IPS-15b (cell line): ENCODE measurements around the gene CPLANE2.

Experiments used
- H3K27me3 ChIP-seq: one replicate; pipeline ENCODE4 v1.6.1; 2013; ENCODE audit warnings: low read length; ENCODE audit not compliant: control insufficient read depth, insufficient read depth
- H3K36me3 ChIP-seq: one replicate; pipeline ENCODE4 v1.6.1; 2013; ENCODE audit warnings: low read length; ENCODE audit not compliant: control insufficient read depth, insufficient read depth
- H3K4me1 ChIP-seq: one replicate; pipeline ENCODE4 v1.6.1; 2013; ENCODE audit warnings: mild to moderate bottlenecking, low read length; ENCODE audit not compliant: control insufficient read depth, insufficient read depth
- H3K4me3 ChIP-seq: one replicate; pipeline ENCODE4 v1.5.1; 2013; ENCODE audit warnings: low read depth, low read length
- H3K9ac ChIP-seq: one replicate; pipeline ENCODE4 v1.6.1; 2013; ENCODE audit warnings: low read depth, mild to moderate bottlenecking, low read length
- H3K9me3 ChIP-seq: one replicate; pipeline ENCODE4 v1.6.1; 2013; ENCODE audit warnings: mild to moderate bottlenecking, low read length; ENCODE audit not compliant: control insufficient read depth, insufficient read depth

CPLANE2 gene, protein sequence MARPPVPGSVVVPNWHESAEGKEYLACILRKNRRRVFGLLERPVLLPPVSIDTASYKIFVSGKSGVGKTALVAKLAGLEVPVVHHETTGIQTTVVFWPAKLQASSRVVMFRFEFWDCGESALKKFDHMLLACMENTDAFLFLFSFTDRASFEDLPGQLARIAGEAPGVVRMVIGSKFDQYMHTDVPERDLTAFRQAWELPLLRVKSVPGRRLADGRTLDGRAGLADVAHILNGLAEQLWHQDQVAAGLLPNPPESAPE

GRCh38 chr1:16236511-16237342 lies at the start of gene CPLANE2:
Gene CPLANE2, minus strand, starts transcription at chr1:16237183. Its CDS starts 441 bp downstream, at chr1:16236742.
- H3K4me1 ChIP-seq = peaks cover 6% of the 10 kb centered on the region
- H3K4me3 ChIP-seq = peak within 1 kb of the TSS; percentile 89
- H3K36me3 ChIP-seq = no peaks in the 10 kb centered on the region
- H3K9ac ChIP-seq = no peak within 1 kb of the TSS
- no peaks in the 10 kb centered on the region for H3K9me3 ChIP-seq
- peaks cover 4% of the 10 kb centered on the region for H3K27me3 ChIP-seq

GRCh38 chr1:16286122-16286521 lies 49.1 kb upstream of the CPLANE2 start:
- Histone ChIP-seq H3K27me3 (no peaks in the 10 kb centered on the region), H3K4me1 (no peaks in the 10 kb centered on the region), H3K36me3 (no peaks in the 10 kb centered on the region), H3K4me3 (no peak overlapping the region), H3K9me3 (no peaks in the 10 kb centered on the region), H3K9ac (no peak overlapping the region)

- Histone ChIP-seq H3K36me3 (no peaks in the 10 kb centered on the region), H3K27me3 (no peaks in the 10 kb centered on the region), H3K9me3 (no peaks in the 10 kb centered on the region), H3K4me3 (no peak overlapping the region), H3K9ac (no peak overlapping the region), H3K4me1 (no peaks in the 10 kb centered on the region)
These were observed 44.8 kb upstream of the CPLANE2 start for GRCh38 chr1:16281765-16282164.

DNA sequence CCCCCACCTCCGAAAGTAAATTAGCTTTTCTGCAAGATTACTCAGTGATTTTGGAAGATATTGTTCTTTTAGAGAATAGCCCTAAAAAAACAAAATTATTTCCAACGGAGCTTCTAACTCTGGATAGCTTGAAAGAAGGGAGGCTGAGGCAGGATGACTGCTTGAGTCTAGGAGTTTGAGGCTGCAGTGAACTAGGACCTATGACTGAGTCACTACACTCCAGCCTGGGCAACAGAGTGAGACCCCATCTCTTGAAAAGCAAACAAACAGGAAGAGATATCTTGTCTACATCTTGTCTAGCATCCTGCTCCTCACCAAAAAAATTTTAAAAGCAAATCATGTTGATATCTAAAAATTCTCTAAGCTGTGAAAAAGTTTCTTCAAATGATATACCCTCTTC lies 42.2 kb upstream of the CPLANE2 start:
- Histone ChIP-seq H3K9ac (no peak overlapping the region), H3K4me3 (no peak overlapping the region), H3K27me3 (no peaks in the 10 kb centered on the region), H3K9me3 (no peaks in the 10 kb centered on the region), H3K4me1 (no peaks in the 10 kb centered on the region), H3K36me3 (no peaks in the 10 kb centered on the region)

DNA sequence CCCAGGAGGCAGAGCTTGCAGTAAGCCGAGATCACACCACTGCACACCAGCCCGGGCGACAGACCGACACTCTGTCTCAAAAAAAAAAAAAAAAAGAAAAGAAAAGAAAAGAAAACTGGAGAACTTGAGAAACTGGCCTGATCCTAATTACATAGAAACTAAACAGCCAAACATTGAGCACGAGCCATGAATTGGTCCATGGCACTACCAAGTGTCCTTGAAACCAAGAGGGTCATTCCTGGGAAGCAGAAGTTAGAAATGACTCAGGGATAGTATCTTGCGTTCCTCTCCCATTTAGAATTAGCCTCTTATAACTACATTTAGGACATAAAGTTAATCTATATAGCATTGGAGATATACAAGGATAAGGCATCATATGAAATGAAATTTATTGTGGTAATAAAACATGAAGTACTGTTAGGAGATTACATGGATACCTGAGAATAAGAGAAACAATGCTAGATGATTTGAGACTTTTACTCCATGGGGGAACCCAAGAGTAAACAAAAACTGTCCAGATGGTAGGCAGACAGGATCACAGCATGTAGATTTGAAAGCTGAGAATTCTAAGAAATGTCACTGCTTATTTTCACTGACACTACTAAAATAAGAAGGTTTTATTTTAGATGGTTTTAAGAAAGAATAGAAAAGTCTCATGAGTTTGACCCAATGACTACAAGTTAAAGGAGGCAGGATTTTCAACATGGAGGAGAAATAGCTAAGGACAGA lies 39.5 kb upstream of the CPLANE2 start:
- Histone ChIP-seq H3K36me3 (no peaks in the 10 kb centered on the region), H3K4me3 (no peak overlapping the region), H3K4me1 (no peaks in the 10 kb centered on the region), H3K9ac (no peak overlapping the region), H3K9me3 (no peaks in the 10 kb centered on the region), H3K27me3 (no peaks in the 10 kb centered on the region)

DNA sequence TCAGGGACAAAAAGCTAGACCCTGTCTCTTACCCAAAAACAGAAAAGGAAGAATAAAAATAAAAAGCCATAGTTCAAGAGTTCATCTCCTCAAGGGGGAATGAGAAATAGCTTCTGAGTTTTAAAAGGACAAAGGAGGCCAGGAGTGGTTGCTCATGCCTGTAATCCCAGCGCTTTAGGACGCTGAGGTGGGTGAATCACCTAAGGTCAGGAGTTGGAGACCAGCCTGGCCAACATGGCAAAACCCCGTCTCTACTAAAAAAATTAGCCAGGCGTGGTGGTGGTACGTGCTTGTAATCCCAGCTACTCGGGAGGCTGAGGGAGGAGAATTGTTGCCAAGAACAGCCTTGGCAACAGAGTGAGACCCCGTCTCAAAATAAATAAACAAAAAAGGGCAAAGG lies 38.6 kb upstream of the CPLANE2 start:
- H3K9ac ChIP-seq = no peak overlapping the region
- H3K27me3 ChIP-seq = no peaks in the 10 kb centered on the region
- H3K9me3 ChIP-seq = no peaks in the 10 kb centered on the region
- no peaks in the 10 kb centered on the region for H3K36me3 ChIP-seq
- no peak overlapping the region for H3K4me3 ChIP-seq
- no peaks in the 10 kb centered on the region for H3K4me1 ChIP-seq

DNA sequence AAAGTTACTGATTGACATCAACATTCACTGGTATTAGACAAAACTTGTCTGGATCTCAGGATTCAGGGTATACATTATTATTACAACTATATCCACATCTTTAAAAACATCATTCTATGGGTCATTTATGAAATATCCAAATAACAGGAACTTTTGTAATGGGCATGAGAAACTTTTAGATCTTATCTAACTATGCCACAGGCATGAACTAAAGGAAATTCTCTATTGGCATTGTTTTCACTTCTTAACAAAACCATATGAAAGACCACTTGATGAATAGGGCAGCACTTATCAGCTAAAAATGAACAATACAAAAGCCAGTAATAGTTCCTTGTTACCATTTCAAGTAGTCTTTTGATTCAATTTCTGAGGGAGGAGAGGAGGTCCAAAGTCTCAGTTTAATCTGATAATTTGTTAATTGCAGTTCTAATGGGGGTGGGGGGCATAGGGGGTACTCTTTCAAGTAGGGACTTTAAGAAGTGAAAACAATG lies 30.8 kb upstream of the CPLANE2 start:
- Histone ChIP-seq H3K4me1 (no peaks in the 10 kb centered on the region), H3K4me3 (no peak overlapping the region), H3K9ac (no peak overlapping the region), H3K36me3 (no peaks in the 10 kb centered on the region), H3K9me3 (no peaks in the 10 kb centered on the region), H3K27me3 (no peaks in the 10 kb centered on the region)

GRCh38 chr1:16266411-16267118 lies 29.6 kb upstream of the CPLANE2 start:
- Histone ChIP-seq H3K9ac (no peak overlapping the region), H3K36me3 (no peaks in the 10 kb centered on the region)

GRCh38 chr1:16262067-16262466 lies 25.1 kb upstream of the CPLANE2 start:
- no peak overlapping the region for H3K4me3 ChIP-seq
- no peak overlapping the region for H3K9ac ChIP-seq
- no peaks in the 10 kb centered on the region for H3K36me3 ChIP-seq
- no peaks in the 10 kb centered on the region for H3K4me1 ChIP-seq
- H3K9me3 ChIP-seq = no peaks in the 10 kb centered on the region
- H3K27me3 ChIP-seq = no peaks in the 10 kb centered on the region

More at GRCh38 chr1:16266411-16267118, 29.6 kb upstream of the CPLANE2 start:
- H3K4me1 ChIP-seq = no peaks in the 10 kb centered on the region
- no peak overlapping the region for H3K4me3 ChIP-seq
- H3K27me3 ChIP-seq = no peaks in the 10 kb centered on the region
- H3K9me3 ChIP-seq = no peaks in the 10 kb centered on the region

DNA sequence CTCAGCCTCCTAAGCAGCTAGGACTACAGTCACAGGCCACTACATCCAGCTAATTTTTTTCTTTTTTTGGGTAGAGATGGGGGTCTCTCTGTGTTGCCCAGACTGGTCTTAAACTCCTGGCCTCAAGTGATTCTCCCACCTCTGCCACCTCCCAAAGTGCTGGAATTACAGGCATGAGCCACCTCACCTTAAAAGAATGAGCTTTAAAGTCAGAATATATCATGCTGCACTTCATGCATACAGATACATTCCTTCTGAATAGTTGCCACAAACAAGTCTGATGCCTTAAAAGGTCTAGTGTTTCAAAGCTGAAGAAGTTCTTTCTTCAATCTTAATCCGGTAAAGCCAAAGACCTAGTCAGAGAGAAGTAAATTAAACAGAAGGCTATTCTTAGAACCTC lies 23.8 kb upstream of the CPLANE2 start:
- no peak overlapping the region for H3K9ac ChIP-seq
- no peaks in the 10 kb centered on the region for H3K36me3 ChIP-seq
- no peaks in the 10 kb centered on the region for H3K4me1 ChIP-seq
- no peaks in the 10 kb centered on the region for H3K27me3 ChIP-seq
- H3K9me3 ChIP-seq = no peaks in the 10 kb centered on the region
- H3K4me3 ChIP-seq = no peak overlapping the region

DNA sequence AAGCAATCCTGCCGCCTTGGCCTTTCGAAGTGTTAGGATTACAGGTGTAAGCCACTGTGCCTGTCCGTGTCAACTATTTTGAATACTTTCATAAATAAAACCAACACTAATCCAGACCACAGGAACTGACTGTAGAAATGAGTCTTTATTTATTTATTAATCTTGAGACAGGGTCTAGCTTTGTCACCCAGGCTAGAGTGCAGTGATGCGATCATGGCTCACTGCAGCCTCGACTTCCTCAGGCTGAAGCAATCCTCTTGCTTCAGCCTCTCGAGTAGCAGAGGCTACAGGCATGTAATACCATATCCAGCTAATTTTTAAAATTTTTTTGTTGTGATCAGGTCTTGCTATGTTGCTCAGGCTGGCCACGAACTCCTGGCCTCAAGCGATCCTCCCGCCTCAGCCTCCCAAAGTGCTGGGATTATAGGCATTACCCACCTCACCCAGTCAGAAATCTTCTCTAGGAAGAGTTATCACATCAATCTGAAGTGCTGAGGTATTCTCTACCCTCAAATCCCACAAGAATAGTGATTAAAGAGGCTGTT lies 21.7 kb upstream of the CPLANE2 start:
- Histone ChIP-seq H3K4me1 (no peaks in the 10 kb centered on the region), H3K27me3 (no peaks in the 10 kb centered on the region), H3K9ac (no peak overlapping the region), H3K36me3 (no peaks in the 10 kb centered on the region), H3K4me3 (no peak overlapping the region), H3K9me3 (no peaks in the 10 kb centered on the region)
